LNCAP (cell line): ENCODE data around the gene GOLGA2.

Experiments used
- CTCF ChIP-seq: fragments of 450-650 bp; IDR thresholded peaks from 2 replicates; pipeline ENCODE4 v1.5.1; 2017; ENCODE audit warnings: mild to moderate bottlenecking

The GOLGA2 gene

GRCh38 chr9:128245421-128246151 lies 30.2 kb downstream of the GOLGA2 start:
- no peak for TF ChIP-seq CTCF

- TF ChIP-seq CTCF: no peak
Observed at GRCh38 chr9:128244837-128245231, 31.0 kb downstream of the GOLGA2 start.

- no peak for TF ChIP-seq CTCF
Observed at GRCh38 chr9:128244091-128244836, 31.5 kb downstream of the GOLGA2 start.

GRCh38 chr9:128243215-128244018 lies 32.4 kb downstream of the GOLGA2 start:
- no peak for TF ChIP-seq CTCF

GRCh38 chr9:128242828-128243214 lies 33.0 kb downstream of the GOLGA2 start:
- no peak for TF ChIP-seq CTCF

GRCh38 chr9:128242124-128242523 lies 33.7 kb downstream of the GOLGA2 start:
- no peak for TF ChIP-seq CTCF

- TF ChIP-seq CTCF: no peak
Observed at GRCh38 chr9:128233817-128234406, 41.9 kb downstream of the GOLGA2 start.
